Measurements from ENCODE around the gene PGRMC2. TPM values are rescaled to one million over a fixed set of nuclear protein-coding genes. Genes with fewer than 3 reads are reported as not detected.

PGRMC2 gene
- total RNA-seq, 1 experiment from 2014 or later, result 73.1 TPM

DNA sequence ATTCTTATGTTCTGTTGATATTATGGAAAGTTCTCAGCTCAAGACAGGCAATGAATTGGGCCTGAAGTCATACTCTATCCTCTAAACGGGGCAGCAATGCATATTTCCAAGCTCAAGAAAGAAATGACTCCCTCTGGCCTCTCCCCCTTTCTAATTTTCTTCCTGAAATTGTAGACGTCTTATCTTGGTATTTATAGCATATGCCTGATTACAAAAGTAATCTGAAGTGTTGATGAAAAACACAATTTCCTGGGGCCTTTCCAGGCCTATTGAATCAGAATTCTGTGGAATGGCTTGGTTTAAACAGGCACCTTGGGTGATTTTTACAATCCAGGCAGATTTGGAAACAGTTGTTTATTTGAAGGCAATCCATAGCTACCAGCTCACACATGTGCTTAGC, 21.4 kb upstream of the PGRMC2 start:
- Mint-ChIP-seq H3K36me3 (ENCODE audit: insufficient read depth, unreplicated experiment) (no peaks in the 10 kb centered on the region), H3K4me1 (ENCODE audit: low read depth, unreplicated experiment) (peaks cover 10% of the 10 kb centered on the region), H3K27ac (ENCODE audit: unreplicated experiment) (no peak overlapping the region), H3K27me3 (ENCODE audit: insufficient read depth, unreplicated experiment) (no peaks in the 10 kb centered on the region), H3K4me3 (ENCODE audit: unreplicated experiment) (no peak overlapping the region), H3K9me3 (ENCODE audit: unreplicated experiment) (no peaks in the 10 kb centered on the region)
- no peaks in the 10 kb centered on the region for H3K9me3 ChIP-seq
- H3K4me1 ChIP-seq, result peaks cover 19% of the 10 kb centered on the region; the same call in 1 of the 2 replicates
- no peak overlapping the region for H3K4me3 ChIP-seq (ENCODE audit: low read depth, low read length)
- H3K27me3 ChIP-seq (replicated peaks; ENCODE audit: control insufficient read depth, insufficient read depth, low read length), result no peaks in the 10 kb centered on the region
- no peaks in the 10 kb centered on the region for H3K36me3 ChIP-seq (ENCODE audit: control insufficient read depth, insufficient read depth, low read length)
- CTCF ChIA-PET, result no interaction called here
- intact Hi-C loops (cut with micrococcal nuclease; ENCODE audit: unreplicated experiment), result no loop called here
- BruUV-seq (replicated peaks), result no TSS peak
- TF ChIP-seq CTCF (IDR thresholded peaks at IDR 0.05; ENCODE audit: insufficient read depth in 1 of 2, low read depth in 1 of 2, low read length in 1 of 2, severe bottlenecking in 1 of 2, unreplicated experiment in 1 of 2), result no peak
- no peak for DNase-seq
- POLR2A ChIA-PET, result no interaction called here

GRCh38 chr4:128307123-128307571, 19.5 kb upstream of the PGRMC2 start:
- Mint-ChIP-seq H3K27ac (ENCODE audit: unreplicated experiment) (peak overlapping the region; percentile 27), H3K36me3 (ENCODE audit: insufficient read depth, unreplicated experiment) (no peaks in the 10 kb centered on the region), H3K4me1 (ENCODE audit: low read depth, unreplicated experiment) (peaks cover 10% of the 10 kb centered on the region), H3K27me3 (ENCODE audit: insufficient read depth, unreplicated experiment) (no peaks in the 10 kb centered on the region), H3K9me3 (ENCODE audit: unreplicated experiment) (no peaks in the 10 kb centered on the region), H3K4me3 (ENCODE audit: unreplicated experiment) (no peak overlapping the region)
- H3K4me3 ChIP-seq (ENCODE audit: low read depth, low read length), result no peak overlapping the region
- DNase-seq, result peak in 1 of 2 experiments; percentile 13
- ChIA-PET CTCF (interaction anchor here (0.9 kb wide), 1 partner anchor 21 kb away, joined by 3 read pairs; no protein-coding TSS in a partner anchor), POLR2A (interaction anchor here (0.6 to 1.1 kb wide), 2 partner anchors 16 to 77 kb away, joined by 3 to 4 read pairs; no protein-coding TSS in a partner anchor)
- TF ChIP-seq CTCF (IDR thresholded peaks at IDR 0.05; ENCODE audit: insufficient read depth in 1 of 2, low read depth in 1 of 2, low read length in 1 of 2, severe bottlenecking in 1 of 2, unreplicated experiment in 1 of 2), result no peak
- no TSS peak for BruUV-seq (replicated peaks)
- no peaks in the 10 kb centered on the region for H3K9me3 ChIP-seq
- no peaks in the 10 kb centered on the region for H3K36me3 ChIP-seq (ENCODE audit: control insufficient read depth, insufficient read depth, low read length)
- peaks cover 18% of the 10 kb centered on the region; the same call in 1 of the 2 replicates for H3K4me1 ChIP-seq
- H3K27me3 ChIP-seq (replicated peaks; ENCODE audit: control insufficient read depth, insufficient read depth, low read length), result no peaks in the 10 kb centered on the region
- intact Hi-C loops (cut with micrococcal nuclease; ENCODE audit: unreplicated experiment), result loop anchor here (1.0 to 2.0 kb wide), 2 partner anchors 16 to 19 kb away; no protein-coding TSS in a partner anchor

DNA sequence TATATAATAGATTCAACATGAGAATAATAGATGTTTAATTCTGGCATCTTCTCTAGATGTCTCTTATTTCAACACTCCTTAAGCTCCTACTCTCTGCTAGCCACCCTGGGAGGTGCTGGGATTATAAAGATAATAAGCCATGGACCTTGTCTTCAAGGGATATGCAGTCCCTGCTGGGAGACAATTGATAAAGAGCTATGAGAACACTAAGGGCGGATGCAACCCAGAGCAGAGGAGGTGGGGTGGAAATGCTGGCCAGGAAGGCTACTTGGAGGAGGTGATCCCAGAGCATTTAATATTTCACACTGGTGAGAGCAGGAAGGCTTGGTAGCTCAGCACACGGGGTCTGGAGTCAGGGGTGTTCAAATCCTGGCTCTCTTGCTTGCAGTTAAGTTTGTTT, 18.3 kb upstream of the PGRMC2 start:
- Mint-ChIP-seq H3K27me3 (ENCODE audit: insufficient read depth, unreplicated experiment) (no peaks in the 10 kb centered on the region), H3K4me1 (ENCODE audit: low read depth, unreplicated experiment) (peaks cover 10% of the 10 kb centered on the region), H3K9me3 (ENCODE audit: unreplicated experiment) (no peaks in the 10 kb centered on the region), H3K27ac (ENCODE audit: unreplicated experiment) (no peak overlapping the region), H3K4me3 (ENCODE audit: unreplicated experiment) (no peak overlapping the region), H3K36me3 (ENCODE audit: insufficient read depth, unreplicated experiment) (no peaks in the 10 kb centered on the region)
- Histone ChIP-seq H3K36me3 (ENCODE audit: control insufficient read depth, insufficient read depth, low read length) (no peaks in the 10 kb centered on the region), H3K4me3 (ENCODE audit: low read depth, low read length) (no peak overlapping the region), H3K4me1 (peaks cover 14% of the 10 kb centered on the region; the same call in 1 of the 2 replicates), H3K27me3 (replicated peaks; ENCODE audit: control insufficient read depth, insufficient read depth, low read length) (no peaks in the 10 kb centered on the region), H3K9me3 (no peaks in the 10 kb centered on the region)
- TF ChIP-seq CTCF (IDR thresholded peaks at IDR 0.05; ENCODE audit: insufficient read depth in 1 of 2, low read depth in 1 of 2, low read length in 1 of 2, severe bottlenecking in 1 of 2, unreplicated experiment in 1 of 2), result no peak
- intact Hi-C loops (cut with micrococcal nuclease; ENCODE audit: unreplicated experiment), result loop anchor here (2.0 kb wide), 1 partner anchor 17 kb away; no protein-coding TSS in a partner anchor
- DNase-seq, result no peak
- ChIA-PET CTCF (no interaction called here), POLR2A (no interaction called here)
- BruUV-seq (replicated peaks), result no TSS peak

Data from Caco-2 (cell line).